AG09309 (cell line): ENCODE data around the gene AK9.

Experiments used
- DNase-seq: peaks from one replicate; pipeline ENCODE4 v3.0.0-alpha.2; 2010; ENCODE audit warnings: low read depth
- H3K4me3 ChIP-seq: 2 replicates; pipeline ENCODE4 v1.5.1; 2011; ENCODE audit warnings: mild to moderate bottlenecking, low read depth, low read length, moderate library complexity; ENCODE audit not compliant: control insufficient read depth
- TF ChIP-seq, protein P1 (sequence below): IDR thresholded peaks from 2 replicates; pipeline ENCODE4 v1.5.1; 2011; ENCODE audit warnings: mild to moderate bottlenecking, low read depth, low read length, inconsistent platforms; ENCODE audit not compliant: insufficient read depth, control insufficient read depth; ENCODE audit errors: missing control alignments

AK9 gene

GRCh38 chr6:109503327-109504224 is 187.4 kb downstream of the AK9 start:
- no peak overlapping the region for H3K4me3 ChIP-seq
- no peak for DNase-seq
- TF ChIP-seq, protein P1, sequence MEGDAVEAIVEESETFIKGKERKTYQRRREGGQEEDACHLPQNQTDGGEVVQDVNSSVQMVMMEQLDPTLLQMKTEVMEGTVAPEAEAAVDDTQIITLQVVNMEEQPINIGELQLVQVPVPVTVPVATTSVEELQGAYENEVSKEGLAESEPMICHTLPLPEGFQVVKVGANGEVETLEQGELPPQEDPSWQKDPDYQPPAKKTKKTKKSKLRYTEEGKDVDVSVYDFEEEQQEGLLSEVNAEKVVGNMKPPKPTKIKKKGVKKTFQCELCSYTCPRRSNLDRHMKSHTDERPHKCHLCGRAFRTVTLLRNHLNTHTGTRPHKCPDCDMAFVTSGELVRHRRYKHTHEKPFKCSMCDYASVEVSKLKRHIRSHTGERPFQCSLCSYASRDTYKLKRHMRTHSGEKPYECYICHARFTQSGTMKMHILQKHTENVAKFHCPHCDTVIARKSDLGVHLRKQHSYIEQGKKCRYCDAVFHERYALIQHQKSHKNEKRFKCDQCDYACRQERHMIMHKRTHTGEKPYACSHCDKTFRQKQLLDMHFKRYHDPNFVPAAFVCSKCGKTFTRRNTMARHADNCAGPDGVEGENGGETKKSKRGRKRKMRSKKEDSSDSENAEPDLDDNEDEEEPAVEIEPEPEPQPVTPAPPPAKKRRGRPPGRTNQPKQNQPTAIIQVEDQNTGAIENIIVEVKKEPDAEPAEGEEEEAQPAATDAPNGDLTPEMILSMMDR: no peak

DNA sequence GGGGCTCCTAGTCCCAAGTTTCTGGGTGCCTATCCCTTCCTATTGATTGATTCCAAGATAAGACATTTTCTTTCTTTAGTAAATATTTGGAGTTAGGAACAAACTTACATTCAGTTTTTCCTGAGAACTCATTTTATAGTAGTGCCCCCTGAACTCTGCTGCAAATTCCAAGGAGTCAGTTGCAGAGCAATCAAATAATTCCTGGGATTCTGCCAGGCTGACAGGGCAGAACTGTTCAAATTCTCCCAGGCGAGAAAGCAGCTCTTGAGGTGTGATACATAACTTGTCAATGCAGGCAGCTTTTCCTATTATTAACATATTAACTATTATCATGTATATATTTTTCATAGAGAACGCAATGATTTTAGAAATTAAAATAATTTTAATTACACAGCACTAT is 192.1 kb downstream of the AK9 start:
- TF ChIP-seq, protein P1: no peak
- no peak for DNase-seq
- H3K4me3 ChIP-seq: no peak overlapping the region

- TF ChIP-seq, protein P1: no peak
- no peak for DNase-seq
- H3K4me3 ChIP-seq: no peak overlapping the region
Measured at GRCh38 chr6:109498052-109498451, 192.9 kb downstream of the AK9 start.

DNA sequence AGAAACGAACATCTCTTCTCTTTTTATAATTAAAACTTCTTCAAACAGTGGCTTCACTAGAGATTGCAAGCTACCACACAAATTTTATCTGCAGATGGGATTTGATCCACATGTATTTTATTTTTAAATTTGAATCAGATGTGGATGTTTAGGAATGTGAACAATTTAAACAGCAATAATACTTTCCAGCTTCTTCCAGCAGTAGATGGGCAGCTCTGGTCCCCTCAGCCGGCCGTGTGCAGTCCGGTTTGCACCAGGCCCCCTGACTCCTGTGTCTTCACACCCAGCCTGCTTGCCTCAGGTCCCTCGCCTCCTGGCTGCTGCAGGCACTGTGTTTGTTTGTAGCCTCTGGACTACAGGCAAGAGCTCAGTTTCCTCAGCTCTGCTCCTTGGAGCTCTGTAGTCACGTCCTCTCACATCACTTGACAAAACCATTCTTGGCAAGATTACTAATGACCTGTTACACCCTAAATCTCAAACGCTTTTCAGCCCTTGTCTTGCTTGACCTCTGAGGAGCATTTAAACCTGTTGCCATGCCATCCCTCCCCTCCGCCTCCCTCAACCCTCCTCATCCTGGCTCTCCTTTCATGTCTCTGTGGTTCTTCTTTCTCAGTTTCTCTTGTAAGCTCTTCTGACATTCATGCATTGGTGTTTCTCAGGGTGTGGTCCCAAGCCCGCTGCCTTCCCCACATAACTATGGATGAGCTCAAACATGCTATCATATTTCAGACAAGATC is 194.8 kb downstream of the AK9 start:
- H3K4me3 ChIP-seq: no peak overlapping the region
- TF ChIP-seq, protein P1: no peak
- DNase-seq: no peak

DNA sequence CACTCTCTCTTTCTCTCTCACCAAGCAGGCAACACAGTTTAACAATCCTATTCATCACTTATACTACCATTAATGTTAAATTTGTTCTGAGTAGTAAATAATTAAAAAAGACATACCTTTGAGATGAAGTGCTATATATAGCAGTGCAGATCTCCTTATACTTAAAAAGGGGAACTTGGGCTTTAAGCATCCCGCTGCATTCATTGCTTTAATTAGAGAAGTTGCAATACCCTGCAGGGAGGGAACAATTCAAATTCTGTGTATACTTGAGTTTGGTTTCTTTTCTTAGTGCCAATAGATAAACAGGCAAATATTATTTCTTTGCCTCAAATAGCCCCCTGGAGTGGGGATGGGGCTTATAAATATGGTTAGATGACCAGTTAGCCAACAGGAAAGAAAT is 197.1 kb downstream of the AK9 start:
- no peak for DNase-seq
- H3K4me3 ChIP-seq: no peak overlapping the region
- TF ChIP-seq, protein P1: no peak

- H3K4me3 ChIP-seq: no peak overlapping the region
- no peak for DNase-seq
- TF ChIP-seq, protein P1: no peak
Measured at GRCh38 chr6:109491207-109491938, 199.6 kb downstream of the AK9 start.
